NCI-H748 treated with DMSO at 0.1 percent for 48 hours (cell line): ENCODE measurements around the gene SLC12A1.

ENCODE experiments used
- DNase-seq: peaks from one replicate; lab custom pipeline; 2025; lab: John Stamatoyannopoulos, UW

Gene SLC12A1

GRCh38 chr15:48205981-48206380 is at the start of gene SLC12A1:
TSS of gene SLC12A1 (plus strand) at chr15:48206302. CDS start at chr15:48207720, 1,418 bp downstream.
- DNase-seq = no peak

DNA sequence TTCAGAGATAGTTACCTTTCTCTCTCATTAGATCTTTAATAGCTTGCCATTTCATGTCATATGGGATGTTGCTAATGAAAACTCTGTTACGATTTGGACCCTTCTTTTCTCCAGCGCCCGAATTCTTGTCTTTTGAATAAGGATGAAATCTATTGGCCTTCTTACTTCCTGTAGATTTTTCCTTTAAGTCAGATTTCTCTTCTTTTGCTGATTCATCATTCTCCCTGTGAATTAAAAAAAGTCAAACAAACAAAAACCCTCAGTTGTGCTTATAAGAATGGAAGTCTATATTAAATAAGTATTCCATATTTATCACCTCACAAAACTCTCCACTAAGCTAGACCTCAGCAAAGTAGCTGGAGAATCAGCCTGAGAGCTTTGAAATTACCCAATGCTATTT is 37.5 kb upstream of the SLC12A1 start:
- DNase-seq = no peak

GRCh38 chr15:48170981-48171380 is 35.1 kb upstream of the SLC12A1 start:
- peak; percentile 17 for DNase-seq

- DNase-seq = no peak
These were observed 31.0 kb upstream of the SLC12A1 start for GRCh38 chr15:48175126-48175525.

GRCh38 chr15:48176112-48176511 is 30.0 kb upstream of the SLC12A1 start:
- DNase-seq = no peak

- no peak for DNase-seq
These were observed 29.1 kb upstream of the SLC12A1 start for GRCh38 chr15:48176957-48177356.

GRCh38 chr15:48177383-48177765 is 28.7 kb upstream of the SLC12A1 start:
- DNase-seq = peak; percentile 42

GRCh38 chr15:48177766-48178647 is 28.1 kb upstream of the SLC12A1 start, which contains the start of gene MYEF2:
TSS of gene MYEF2 (minus strand) at chr15:48178295. CDS start at chr15:48178237, 58 bp downstream.
- peak; percentile 38 for DNase-seq

DNA sequence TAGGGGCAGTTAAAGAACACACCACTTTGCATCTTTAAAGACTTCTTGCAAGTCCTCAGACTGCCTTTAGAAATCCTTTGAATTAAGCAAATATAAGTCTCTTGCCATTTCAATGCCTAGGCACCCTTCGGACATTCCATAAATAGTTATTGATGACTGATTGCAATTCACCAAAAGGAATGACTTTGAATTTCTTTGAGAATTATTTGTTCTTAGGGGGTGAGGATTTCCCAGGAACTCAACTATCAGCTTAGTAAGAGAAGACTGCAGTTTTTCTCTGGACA is 27.5 kb upstream of the SLC12A1 start:
- no peak for DNase-seq

DNA sequence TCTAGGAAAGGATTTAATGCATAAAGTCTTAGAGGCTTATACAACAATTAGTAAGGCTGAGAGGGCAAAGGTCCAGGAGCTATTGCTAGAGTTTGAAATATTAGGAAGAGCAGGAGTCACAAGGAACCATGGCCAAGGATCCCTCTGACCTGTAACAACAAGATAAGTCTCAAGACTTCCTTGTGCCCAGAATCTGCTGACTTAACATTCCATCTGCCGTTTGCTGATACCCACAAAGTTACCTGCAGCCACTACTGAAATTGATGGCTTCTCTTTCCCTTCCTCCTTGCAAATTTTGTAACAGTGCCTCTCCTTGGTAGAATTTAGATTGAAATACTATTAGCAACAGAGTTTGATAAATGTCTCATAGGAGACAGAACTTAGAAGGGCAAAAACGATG is 23.4 kb upstream of the SLC12A1 start:
- no peak for DNase-seq

GRCh38 chr15:48185529-48185928 is 20.6 kb upstream of the SLC12A1 start:
- no peak for DNase-seq

- no peak for DNase-seq
These were observed 19.8 kb upstream of the SLC12A1 start for GRCh38 chr15:48186271-48186670.

- DNase-seq = no peak
These were observed 15.0 kb upstream of the SLC12A1 start for GRCh38 chr15:48190932-48191573.

- peak; percentile 33 for DNase-seq
These were observed 14.4 kb upstream of the SLC12A1 start, which contains the start of gene CTXN2 for GRCh38 chr15:48191574-48192225. TSS of gene CTXN2 (plus strand) at chr15:48191665. CDS start at chr15:48201301, 9,636 bp downstream.

GRCh38 chr15:48202068-48202467 is 4.0 kb upstream of the SLC12A1 start:
- no peak for DNase-seq

GRCh38 chr15:48221261-48221660 is 15.2 kb downstream of the SLC12A1 start:
- DNase-seq = no peak

GRCh38 chr15:48221885-48222284 is 15.8 kb downstream of the SLC12A1 start:
- DNase-seq = peak; percentile 11

DNA sequence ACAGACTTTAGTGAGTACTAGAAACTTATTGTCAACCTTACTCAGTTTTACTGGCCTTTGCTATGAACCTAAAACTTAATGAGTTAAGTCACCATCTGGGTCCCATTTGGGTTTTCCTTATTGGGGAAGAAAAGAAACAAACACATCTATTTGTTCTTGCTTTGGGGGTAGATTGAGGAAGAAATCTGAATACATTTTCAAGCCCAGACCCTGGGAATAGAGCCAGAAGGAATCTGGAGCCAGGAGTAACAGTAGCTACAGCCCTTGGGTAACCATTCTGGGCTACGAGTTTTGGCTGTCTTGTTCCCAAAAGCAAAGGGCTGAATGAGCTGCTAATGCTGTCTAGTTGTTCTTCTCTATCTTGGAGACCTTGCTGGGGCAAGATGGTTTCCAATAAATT is 16.5 kb downstream of the SLC12A1 start:
- DNase-seq = no peak

GRCh38 chr15:48225771-48226170 is 19.7 kb downstream of the SLC12A1 start:
- DNase-seq = no peak

DNA sequence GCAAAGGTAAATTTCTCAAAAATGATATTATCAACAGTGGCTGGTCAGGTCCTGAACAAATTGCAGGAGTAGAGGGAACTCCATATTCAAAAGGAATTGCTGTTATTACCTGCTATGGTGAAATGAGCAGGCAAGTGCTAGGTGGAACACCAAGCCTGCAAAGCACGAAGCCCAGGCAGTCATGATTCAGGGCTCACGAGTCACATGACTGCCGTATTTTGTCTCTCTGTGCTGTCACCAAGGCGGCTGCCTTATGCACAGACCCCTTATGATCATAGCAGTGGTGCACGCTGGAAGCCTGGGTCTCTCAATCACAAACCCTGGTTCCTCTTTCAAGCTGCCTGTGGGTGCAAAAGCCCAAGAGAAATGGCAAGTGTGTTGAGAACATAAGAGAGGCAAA is 24.4 kb downstream of the SLC12A1 start:
- no peak for DNase-seq

- no peak for DNase-seq
These were observed 27.1 kb downstream of the SLC12A1 start for GRCh38 chr15:48233246-48233645.

DNA sequence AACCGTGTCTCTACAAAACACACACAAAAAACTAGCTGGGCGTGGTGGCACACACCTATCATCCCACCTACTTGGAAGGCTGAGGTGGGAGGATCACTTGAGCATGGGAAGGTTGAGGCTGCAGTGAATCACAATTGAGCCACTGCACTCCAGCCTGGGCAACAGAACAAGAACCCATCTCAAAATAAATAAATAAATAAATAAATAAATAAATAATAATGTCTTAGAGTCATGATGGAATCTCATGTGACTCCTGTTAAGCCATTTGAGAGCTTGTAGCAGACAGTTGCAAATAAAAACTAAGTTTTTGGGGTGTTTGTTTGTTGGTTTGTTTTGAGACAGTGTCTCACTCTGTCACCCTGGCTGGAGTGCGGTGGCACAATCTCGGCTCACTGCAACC is 33.2 kb downstream of the SLC12A1 start:
- no peak for DNase-seq

DNA sequence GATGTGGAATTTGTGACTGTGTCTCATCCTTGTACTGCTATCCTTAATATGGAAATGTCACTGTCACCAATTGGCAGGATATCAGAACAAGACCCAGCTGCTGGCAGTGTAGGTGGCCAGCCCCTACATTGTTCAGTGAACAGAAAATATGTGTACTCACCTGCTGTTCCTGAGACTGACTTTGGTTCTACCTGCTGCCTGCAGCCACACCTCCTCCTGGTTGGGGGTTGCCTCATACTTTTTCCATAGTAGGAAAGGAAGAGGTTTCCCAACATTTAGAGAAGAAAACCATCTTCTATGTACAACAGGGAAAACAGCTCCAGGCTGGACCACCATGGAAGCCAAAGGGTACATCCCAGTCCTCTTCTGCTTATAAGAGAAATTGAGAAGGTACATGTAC is 35.9 kb downstream of the SLC12A1 start:
- DNase-seq = peak; percentile 30
